GM12874 (cell line): ENCODE data around the gene CPXM2.

Experiments used
- TF ChIP-seq, protein P1 (sequence below): IDR thresholded peaks from 2 replicates; pipeline ENCODE4 v1.5.1; 2011; ENCODE audit warnings: low read depth, mild to moderate bottlenecking, control low read depth, low read length, moderate library complexity; ENCODE audit not compliant: insufficient read depth

CPXM2 gene

DNA sequence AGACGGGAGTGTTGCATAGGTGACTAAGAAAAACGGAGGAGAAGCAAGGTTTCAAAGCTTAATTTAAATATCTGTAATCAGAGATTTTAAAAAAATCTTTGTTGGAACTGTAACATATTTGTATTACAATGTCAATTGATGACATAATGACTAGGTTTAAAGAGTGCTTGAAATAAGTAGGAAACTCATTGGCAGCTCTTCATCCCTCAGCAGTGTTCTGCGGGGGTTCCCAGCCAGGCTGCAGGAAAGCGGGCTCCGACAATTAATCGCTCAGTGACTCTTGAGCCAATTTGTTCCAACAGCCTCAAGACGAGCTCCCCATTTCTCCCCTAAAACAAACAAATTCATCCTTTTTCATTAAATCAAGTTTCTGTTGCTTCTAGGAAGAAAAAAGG lies 22.6 kb downstream of the CPXM2 start:
- TF ChIP-seq, protein P1, sequence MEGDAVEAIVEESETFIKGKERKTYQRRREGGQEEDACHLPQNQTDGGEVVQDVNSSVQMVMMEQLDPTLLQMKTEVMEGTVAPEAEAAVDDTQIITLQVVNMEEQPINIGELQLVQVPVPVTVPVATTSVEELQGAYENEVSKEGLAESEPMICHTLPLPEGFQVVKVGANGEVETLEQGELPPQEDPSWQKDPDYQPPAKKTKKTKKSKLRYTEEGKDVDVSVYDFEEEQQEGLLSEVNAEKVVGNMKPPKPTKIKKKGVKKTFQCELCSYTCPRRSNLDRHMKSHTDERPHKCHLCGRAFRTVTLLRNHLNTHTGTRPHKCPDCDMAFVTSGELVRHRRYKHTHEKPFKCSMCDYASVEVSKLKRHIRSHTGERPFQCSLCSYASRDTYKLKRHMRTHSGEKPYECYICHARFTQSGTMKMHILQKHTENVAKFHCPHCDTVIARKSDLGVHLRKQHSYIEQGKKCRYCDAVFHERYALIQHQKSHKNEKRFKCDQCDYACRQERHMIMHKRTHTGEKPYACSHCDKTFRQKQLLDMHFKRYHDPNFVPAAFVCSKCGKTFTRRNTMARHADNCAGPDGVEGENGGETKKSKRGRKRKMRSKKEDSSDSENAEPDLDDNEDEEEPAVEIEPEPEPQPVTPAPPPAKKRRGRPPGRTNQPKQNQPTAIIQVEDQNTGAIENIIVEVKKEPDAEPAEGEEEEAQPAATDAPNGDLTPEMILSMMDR, result no peak

DNA sequence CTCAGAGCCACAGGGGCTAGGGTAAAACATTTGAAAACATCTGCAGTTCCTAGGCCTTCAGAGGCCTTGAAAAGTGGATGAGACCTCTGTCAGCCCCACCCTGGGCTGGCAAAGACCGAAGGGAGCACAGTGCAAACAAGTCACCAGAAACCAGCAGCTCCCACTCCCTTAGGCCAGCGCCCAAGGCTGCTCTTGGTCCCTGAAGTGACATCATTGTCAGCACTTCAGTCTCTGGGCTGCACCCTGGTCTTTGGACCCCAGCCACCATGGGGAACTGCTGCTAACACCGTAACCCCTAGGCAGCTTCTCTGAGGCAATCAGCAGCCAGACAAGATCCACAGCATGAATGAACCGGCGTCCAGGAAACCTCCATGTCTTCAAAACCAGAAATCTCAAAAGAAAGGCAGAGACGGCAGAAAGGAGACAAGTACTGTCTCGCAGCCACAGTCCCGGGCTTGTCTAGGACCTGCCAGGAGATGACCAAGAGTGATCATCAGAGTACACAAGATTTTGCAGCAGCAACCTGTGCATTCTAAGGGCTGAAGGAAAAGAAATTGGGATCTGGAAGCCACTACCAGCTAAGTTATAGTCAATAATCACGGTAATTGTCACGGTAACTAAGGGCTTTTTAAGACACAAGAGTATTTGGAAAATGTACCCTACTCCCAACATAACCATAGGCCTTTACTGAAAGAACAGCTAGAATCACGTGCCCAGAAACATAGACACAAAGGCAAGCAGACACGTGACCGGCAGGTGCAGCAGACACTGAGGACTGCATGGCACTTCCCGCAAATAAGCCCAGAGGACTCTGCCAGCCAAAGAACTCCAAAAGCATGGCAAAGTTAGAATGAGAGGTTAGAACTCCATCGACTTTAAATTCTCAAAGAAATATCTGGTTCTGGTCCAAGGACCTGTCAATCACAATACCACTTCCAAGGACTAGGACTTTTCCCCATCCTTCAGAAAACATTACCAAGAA lies 23.3 kb downstream of the CPXM2 start:
- TF ChIP-seq, protein P1, result no peak

DNA sequence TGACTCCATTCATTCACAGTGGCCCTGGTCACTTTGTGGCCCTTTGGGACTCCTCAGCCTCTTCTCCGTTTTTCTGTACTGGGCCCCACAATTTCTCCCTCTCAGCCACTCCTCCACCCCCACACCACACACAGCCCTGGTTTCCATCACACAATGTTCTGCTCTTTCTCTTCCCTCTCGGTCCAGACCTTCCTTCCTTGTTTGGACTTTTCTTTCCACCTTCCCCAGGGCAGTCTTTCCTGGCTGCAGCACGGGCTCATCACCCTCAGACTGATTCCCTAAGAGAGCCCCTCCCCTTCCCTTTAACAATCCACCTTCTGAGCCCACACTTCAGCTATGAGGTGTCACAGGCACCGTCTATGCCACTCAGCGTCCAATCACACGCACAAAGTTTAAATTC lies 25.7 kb downstream of the CPXM2 start:
- TF ChIP-seq, protein P1, result no peak

DNA sequence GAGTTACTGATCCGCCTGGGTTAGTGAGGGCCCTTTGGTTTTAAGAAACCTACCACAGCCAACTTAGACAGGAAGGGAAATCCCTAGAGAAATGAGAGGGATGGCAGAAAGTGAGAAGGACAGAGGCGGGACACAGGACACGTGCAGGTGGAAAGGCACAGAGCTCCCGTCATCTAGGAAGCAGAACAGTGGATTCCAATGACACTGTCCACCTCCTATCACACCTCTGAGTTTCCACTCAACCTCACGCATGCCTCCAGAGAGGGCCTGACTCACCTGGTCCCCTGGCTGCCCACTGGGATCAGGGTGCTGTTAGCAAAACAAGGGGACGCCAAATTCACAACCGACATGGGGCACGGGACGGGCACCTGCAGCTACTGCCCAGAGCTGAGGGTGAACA lies 26.3 kb downstream of the CPXM2 start:
- TF ChIP-seq, protein P1, result no peak

DNA sequence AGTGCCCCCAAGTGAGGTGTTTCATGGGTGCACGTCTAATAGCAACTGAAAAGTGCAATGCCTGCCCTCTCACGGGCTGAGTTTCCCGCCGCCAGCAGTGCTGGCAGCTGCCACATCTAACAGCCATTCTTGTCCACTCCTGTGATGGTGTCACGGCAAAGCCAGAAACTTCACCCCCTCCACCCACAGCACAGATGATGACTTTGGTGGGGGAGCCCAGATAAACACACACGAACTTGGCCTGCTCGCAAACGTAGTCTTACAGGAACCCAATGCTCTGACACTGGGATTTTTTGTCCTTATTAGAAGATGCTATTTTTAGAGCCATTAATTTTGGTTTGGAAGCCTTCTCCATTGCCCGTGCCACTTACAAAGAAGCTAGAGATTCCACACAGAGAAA lies 26.7 kb downstream of the CPXM2 start:
- TF ChIP-seq, protein P1, result no peak

DNA sequence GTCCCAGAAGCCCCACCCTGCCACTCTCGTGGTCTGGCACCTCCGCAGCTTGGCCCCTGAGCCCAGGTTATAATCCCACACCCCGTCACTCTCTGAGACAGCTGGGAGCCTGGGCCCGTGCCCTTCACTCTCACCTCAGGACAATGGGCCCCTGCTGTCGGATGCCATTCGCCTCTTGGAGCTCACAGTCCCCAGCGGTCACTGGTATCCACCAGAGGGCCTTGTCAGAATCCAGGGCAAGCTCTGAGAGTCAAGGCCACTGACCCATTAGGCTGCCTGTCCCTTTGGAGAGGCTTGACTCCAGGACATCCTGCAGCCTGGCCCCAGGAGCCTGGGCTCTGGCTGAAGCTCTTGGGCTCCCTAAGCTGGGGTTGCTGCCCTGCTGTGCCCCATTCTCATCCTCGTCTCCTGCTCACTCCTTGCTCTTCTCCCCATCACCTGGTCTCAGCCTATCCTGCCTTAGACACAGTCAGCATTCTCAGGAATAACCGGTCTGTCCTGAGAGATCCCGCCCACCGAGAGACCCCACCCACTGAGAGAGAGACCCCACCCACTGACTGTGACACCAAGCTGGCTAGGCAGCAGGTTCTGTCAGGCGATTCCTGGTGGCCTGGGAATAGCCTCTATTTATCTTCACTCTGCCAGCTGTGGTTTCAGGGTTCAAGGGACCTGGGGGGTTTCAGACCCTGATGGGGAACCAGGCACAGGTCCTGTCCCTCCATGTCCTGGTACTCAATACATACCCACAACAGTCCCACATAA lies 27.7 kb downstream of the CPXM2 start:
- TF ChIP-seq, protein P1, result no peak

DNA sequence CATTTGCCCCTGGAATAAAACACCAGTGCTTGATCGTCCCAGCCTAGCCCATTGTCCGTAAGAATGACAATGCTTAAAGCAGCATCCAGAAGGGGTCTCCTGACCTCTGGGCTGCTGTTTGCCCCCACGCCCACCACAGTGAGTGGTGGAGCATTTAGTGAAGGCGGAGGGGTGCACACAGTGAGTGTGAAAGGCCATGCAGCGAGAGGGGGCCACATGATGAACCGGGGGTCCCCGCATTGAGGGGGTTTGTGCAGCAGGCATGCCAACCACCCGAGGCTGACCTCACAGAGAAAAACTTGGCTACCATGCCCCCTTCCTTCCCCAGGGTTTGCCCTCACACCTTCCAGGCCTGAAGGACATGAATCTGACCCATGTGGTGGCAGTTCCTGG lies 28.4 kb downstream of the CPXM2 start:
- TF ChIP-seq, protein P1, result no peak
